Colonic mucosa (tissue), 4 donors: ENCODE results near the gene TANK. TPM values are rescaled to one million over a fixed set of nuclear protein-coding genes. Genes with fewer than 3 reads are reported as not detected.
"Not testable (repeated sequence)": the region's sequence is repeated elsewhere in the genome, so short reads cannot be mapped to it uniquely, and the experiment has no call there.

ENCODE experiments used
- DNase-seq: peaks from one replicate; pipeline ENCODE4 v3.0.0-alpha.2; 2020
- H3K27ac ChIP-seq: fragments of 200-600 bp; one replicate; pipeline ENCODE4 v1.8.0; 2021
- H3K27me3 ChIP-seq: fragments of 200-600 bp; one replicate; pipeline ENCODE4 v1.8.0; 2021
- H3K36me3 ChIP-seq: fragments of 200-600 bp; one replicate; pipeline ENCODE4 v1.8.0; 2021
- H3K4me1 ChIP-seq: fragments of 200-600 bp; one replicate; pipeline ENCODE4 v1.8.0; 2021; ENCODE audit warnings: mild to moderate bottlenecking
- H3K4me3 ChIP-seq: fragments of 200-600 bp; one replicate; pipeline ENCODE4 v1.8.0; 2021
- H3K9ac ChIP-seq, 2 donors: one replicate each; pipeline ENCODE4 v1.7.0; 2013; ENCODE audit warnings: control low read depth in 2 of 2, low read depth in 2 of 2, low read length in 2 of 2
- H3K9me3 ChIP-seq: fragments of 200-600 bp; one replicate; pipeline ENCODE4 v1.8.0; 2021
- intact Hi-C: fragments of 100-400 bp; cut with DNase I; formaldehyde crosslinking; loops from one replicate; pipeline ENCODE4 v1.14.1; 2022
- total RNA-seq, 2 donors: library from RNA; stranded (reverse); fragmentation: NEBNext Ultra II Directional in 1 of 2; extraction: Animal tissue kit (Norgen Biotek cat#: 25700) in 1 of 2; gene quantifications; one replicate each; pipeline ENCODE4 v1.2.1, GENCODE V29; 2021
- TF ChIP-seq, protein P1 (sequence below): fragments of 200-600 bp; IDR thresholded peaks from one replicate; pipeline ENCODE4 v1.8.0; 2022; ENCODE audit warnings: antibody characterized with exemption, mild to moderate bottlenecking
- donor health status: healthy.
- donor health status: DM: no; HTN: no; CAD: no.
- donor health status: DM: no; HTN: no; CAD: no.

The TANK gene
- total RNA-seq, 2 donors from 2014 or later: 47.4 to 60.7 TPM

DNA sequence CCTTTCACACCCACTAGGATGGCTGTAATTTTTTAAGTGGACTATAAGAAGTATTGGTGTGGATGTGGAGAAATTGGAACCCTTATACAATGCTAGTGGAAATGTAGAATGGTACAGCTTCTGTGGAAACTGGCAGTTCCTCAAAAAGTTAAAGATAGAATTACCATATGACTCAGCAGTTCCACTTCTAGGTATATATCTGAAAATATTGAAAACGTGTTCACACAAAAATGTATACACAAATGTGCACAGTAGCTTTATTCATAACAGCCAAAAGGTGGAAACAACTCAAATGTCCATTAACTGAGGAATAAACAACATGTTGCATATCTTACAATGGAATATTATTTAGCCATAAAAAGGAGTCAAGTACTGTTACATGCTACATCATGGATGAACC, 17.7 kb downstream of the TANK start:
- TF ChIP-seq, protein P1, sequence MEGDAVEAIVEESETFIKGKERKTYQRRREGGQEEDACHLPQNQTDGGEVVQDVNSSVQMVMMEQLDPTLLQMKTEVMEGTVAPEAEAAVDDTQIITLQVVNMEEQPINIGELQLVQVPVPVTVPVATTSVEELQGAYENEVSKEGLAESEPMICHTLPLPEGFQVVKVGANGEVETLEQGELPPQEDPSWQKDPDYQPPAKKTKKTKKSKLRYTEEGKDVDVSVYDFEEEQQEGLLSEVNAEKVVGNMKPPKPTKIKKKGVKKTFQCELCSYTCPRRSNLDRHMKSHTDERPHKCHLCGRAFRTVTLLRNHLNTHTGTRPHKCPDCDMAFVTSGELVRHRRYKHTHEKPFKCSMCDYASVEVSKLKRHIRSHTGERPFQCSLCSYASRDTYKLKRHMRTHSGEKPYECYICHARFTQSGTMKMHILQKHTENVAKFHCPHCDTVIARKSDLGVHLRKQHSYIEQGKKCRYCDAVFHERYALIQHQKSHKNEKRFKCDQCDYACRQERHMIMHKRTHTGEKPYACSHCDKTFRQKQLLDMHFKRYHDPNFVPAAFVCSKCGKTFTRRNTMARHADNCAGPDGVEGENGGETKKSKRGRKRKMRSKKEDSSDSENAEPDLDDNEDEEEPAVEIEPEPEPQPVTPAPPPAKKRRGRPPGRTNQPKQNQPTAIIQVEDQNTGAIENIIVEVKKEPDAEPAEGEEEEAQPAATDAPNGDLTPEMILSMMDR: no peak
- Histone ChIP-seq H3K4me3 (no peak overlapping the region), H3K9me3 (no peaks in the 10 kb centered on the region), H3K27me3 (no peaks in the 10 kb centered on the region), H3K27ac (no peak overlapping the region), H3K36me3 (peaks cover 5% of the 10 kb centered on the region), H3K9ac (no peak overlapping the region), H3K4me1 (no peaks in the 10 kb centered on the region)
- DNase-seq: no peak
- intact Hi-C loops: no loop called here

DNA sequence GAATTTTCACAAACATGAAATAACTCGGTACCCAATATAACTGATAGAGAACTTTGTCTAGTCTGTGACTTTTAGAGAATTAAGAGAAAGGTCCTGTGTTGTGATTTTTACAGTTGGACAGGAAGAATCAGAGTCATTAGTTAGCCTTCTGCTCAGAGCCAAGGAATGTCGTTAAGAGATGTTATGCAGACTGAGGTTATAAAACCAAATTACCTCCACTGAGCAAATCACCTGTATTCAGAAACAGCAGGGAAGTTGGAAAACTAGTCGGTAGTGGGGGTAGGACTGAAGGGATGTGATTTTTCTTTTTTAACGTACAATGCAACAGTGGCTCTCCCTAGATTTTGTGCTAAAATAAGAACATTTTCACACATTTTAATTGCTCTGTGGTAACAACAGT, 18.5 kb downstream of the TANK start:
- TF ChIP-seq, protein P1: no peak
- no peaks in the 10 kb centered on the region for H3K27me3 ChIP-seq
- no peak overlapping the region for H3K9ac ChIP-seq
- peaks cover 5% of the 10 kb centered on the region for H3K36me3 ChIP-seq
- no peak for DNase-seq
- intact Hi-C loops: no loop called here
- H3K4me1 ChIP-seq: no peaks in the 10 kb centered on the region
- no peaks in the 10 kb centered on the region for H3K9me3 ChIP-seq
- H3K27ac ChIP-seq: no peak overlapping the region
- no peak overlapping the region for H3K4me3 ChIP-seq

DNA sequence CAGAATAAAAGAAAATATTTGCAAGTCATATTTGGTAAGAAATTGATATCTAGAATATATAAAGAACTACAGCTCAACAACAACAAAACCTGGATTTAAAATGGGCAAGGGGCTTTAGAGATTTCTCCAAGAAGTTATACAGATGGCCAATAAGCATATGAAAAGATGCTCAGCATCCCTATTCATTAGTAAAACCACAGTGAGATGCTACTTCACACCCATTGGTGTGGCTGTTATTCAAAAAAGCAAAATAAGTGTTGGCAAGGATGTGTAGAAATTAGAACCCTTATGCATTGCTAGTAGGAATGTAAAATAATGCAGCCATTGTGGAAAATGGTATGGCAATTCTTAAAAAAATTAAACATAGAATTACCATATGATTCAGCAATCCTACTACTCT, 29.8 kb downstream of the TANK start:
- no peak for DNase-seq
- no peaks in the 10 kb centered on the region for H3K9me3 ChIP-seq
- no peaks in the 10 kb centered on the region for H3K27me3 ChIP-seq
- no peak overlapping the region for H3K4me3 ChIP-seq
- H3K36me3 ChIP-seq: no peaks in the 10 kb centered on the region
- no peak overlapping the region for H3K9ac ChIP-seq
- H3K4me1 ChIP-seq: no peaks in the 10 kb centered on the region
- TF ChIP-seq, protein P1: no peak
- intact Hi-C loops: no loop called here
- H3K27ac ChIP-seq: no peak overlapping the region

DNA sequence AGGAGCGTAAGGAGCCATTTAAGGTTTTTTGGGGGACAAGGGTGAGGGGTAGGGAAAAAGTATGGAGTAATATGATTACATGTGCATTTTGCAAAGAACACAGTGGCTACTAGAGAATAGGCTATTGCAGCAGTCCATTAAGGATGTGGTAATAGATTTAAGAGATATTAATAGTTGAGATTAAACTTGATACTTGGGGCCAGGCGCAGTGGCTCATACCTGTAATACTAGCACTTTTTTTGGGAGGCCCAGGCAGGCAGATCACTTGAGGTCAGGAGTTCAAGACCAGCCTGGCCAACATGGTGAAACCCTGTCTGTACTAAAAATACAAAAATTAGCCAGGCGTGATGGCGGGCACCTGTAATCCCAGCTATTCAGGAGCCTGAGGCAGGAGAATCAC, 35.4 kb downstream of the TANK start:
- intact Hi-C loops, H3K27ac ChIP-seq, H3K36me3 ChIP-seq, H3K4me3 ChIP-seq, DNase-seq, H3K9ac ChIP-seq, H3K9me3 ChIP-seq, H3K27me3 ChIP-seq, H3K4me1 ChIP-seq: not testable (repeated sequence)

DNA sequence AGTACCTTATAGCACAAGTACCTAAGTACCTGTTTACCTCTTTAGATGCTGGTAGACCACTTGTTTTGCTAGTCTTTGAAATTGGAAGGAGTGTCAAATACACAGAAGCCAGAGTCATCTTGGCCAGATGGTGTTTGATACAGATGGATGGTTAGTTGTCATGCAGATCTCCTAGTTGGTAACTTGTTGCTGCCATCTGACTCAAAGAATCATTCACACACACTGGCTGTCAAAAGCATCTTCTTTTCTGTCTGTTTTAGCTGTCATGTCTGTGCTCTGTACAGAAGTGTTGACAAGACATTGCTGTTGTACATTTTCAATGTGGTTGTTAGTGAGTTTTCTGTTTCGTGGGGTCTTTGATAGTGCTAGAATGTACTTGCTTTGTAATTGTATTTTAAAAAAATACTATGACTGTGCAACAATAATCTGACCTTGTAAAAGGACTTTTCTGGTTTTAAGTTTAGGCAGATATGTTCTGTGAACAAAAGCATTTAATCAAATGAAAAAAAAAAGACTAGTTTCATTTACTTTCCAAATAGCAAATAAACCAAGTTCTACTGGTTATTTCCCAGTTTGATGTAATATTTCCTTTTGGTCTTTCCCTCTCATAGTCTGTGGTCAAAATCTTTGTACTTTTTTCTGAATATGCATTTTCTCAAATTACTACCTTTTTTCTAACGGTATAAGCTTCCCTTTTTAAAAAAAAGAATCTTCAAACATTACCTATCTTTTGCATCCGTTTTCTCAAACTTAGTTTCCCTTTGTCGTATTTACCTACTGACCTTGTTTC, 39.9 kb downstream of the TANK start:
- Histone ChIP-seq H3K36me3 (no peaks in the 10 kb centered on the region), H3K4me1 (no peaks in the 10 kb centered on the region), H3K27me3 (no peaks in the 10 kb centered on the region), H3K4me3 (no peak overlapping the region), H3K27ac (no peak overlapping the region), H3K9ac (no peak overlapping the region), H3K9me3 (no peaks in the 10 kb centered on the region)
- DNase-seq: no peak
- intact Hi-C loops: no loop called here
- TF ChIP-seq, protein P1: no peak

DNA sequence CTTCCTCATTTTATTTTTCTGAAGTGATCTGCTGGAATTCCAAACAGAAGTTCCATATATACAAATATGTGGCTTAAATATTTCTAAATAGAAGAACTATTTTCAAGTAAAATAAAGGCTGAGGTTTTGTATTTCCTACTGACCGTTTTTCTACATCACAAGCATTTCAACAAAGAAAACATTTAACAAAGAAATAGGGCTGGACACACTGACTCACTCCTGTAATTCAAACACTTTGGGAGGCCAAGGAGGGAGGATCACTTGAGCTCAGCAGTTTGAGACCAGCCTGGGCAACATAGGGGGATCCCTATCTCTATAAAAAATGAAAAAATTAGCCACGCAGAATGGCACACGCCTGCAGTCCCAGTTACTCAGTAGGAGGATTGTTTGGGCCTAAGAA, 44.6 kb downstream of the TANK start:
- no peak overlapping the region for H3K4me3 ChIP-seq
- H3K4me1 ChIP-seq: no peaks in the 10 kb centered on the region
- H3K27me3 ChIP-seq: no peaks in the 10 kb centered on the region
- DNase-seq: no peak
- no peak overlapping the region for H3K27ac ChIP-seq
- TF ChIP-seq, protein P1: no peak
- no peaks in the 10 kb centered on the region for H3K36me3 ChIP-seq
- intact Hi-C loops: no loop called here
- no peak overlapping the region for H3K9ac ChIP-seq
- H3K9me3 ChIP-seq: no peaks in the 10 kb centered on the region
